ENCODE data around the gene EFNB1.
A peak's percentile ranks its signal among the peaks of the same experiment; 100 is the strongest.
"Not testable (repeated sequence)": the region's sequence is repeated elsewhere in the genome, so short reads cannot be mapped to it uniquely, and the experiment has no call there.

The EFNB1 gene

DNA sequence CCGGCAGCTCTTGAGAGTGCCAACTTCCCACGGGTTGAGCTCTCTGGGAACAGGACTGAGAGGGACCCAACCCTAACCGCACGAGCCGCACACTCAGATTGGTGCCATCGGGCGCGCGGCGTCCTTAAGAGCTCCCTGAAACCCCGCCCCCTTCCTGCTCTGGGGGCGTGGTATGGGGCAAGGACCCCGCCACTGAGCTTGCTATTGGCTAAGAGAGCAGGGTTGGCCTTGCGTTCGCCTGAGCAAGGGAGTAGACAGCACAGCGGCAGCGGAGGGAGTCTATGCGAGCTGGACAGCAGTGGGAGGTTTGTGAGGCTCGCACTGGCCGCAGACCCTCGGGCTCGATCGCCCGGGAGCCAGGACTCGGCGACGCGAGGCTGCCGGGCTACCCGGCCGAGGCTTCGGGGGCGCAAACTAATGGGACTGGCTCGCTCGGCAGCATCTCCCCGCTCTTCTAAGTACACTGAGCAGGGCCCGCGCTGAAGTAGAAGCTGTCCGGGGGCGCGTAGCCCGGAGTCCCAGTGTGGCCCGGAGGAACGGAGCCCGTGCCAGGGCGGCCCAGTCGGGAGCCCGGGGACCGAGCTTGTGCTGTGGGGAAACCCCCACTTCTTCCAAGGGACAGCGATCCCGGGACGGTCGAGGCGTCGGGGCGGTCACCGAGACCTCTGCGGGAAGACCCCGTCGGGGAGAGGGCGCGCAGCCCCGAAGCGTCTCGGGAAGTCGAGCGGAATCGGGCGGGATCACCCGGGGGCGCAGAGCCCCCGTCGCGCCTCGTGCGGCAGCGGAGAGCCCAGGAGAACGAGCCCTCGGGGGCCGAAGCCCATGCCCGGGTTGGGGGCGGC, at the start of gene EFNB1:
Gene EFNB1, plus strand, starts transcription at position 282 of the 842 bp plus-strand sequence. CDS start 756 bp downstream, outside the sequence.
- peak; percentile 85 for DNase-seq

DNA sequence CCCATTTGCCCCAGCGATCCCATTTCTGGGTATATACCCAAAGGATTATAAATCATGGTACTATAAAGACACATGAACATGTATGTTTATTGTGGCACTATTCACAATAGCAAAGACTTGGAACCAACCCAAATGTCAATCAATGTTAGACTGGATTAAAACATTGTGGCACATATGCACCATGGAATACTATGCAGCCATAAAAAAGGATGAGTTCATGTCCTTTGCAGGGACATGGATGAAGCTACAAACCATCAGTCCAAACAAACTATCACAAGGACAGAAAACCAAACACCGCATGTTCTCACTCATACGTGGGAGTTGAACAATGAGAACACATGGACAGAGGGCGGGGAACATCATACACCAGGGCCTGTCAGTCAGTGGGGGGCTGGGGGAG, 47.5 kb upstream of the EFNB1 start:
- DNase-seq, result not testable (repeated sequence)

DNA sequence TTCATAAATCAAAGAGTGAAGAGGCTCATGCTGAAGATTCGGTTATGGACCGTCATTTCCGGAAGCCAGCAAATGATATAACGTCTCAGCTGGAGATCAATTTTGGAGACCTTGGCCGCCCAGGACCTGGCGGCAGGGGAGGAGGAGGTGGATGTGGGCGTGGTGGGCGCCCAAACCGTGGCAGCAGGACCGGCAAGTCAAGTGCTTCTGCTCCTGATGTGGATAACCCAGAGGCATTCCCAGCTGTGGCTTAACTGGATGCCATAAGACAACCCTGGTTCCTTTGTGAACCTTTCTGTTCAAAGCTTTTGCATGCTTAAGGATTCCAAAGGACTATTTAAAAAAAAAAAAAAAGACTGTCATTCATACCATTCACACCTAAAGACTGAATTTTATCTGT, 44.0 kb upstream of the EFNB1 start:
- DNase-seq, result no peak

DNA sequence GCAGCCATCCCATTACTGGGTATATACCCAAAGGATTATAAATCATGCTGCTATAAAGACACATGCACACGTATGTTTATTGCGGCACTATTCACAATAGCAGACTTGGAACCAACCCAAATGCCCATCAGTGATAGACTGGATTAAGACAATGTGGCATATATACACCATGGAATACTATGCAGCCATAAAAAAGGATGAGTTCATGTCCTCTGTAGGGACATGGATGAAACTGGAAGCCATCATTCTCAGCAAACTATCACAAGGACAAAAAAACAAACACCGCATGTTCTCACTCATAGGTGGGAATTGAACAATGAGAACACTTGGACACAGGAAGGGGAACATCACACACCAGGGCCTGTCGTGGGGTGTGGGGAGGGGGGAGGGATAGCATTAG, 42.2 kb upstream of the EFNB1 start:
- DNase-seq, result not testable (repeated sequence)

DNA sequence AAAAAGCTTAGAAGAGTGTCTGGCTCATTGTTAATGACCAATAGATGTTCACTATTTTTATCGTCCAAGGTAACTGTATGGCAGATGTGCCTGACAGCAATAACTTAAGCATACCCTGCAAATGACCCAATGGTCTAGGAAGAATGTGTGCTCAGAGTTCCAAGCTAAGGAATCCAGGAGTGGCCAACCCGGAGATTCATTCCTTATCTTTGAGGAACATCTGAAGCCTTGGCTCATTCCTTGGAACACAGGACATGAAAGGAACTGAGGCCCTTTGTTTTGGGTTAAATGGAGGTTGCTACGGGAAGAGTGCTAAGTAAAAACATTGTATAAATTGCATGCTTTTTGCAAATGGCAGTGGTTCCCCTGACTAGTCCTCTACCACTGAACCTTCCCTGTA, 38.9 kb upstream of the EFNB1 start:
- no peak for DNase-seq

DNA sequence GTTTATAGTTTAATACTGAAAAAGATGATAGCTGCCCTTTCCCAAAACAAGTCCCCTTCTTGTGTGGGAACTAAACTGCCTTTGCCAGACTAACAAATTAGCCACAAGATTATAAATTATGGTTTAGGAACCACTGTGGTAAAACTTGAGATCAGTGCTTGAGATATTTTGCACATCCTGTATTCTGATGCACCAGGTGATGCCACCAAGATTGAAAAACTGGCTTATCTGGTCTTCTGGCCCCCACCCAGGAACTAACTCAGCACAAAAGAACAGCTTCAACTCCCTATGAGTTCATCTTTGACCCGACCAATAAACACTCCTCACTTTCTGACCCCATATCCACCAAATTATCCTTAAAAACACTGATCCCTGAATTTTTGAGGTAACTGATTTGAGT, 36.7 kb upstream of the EFNB1 start:
- DNase-seq, result no peak

DNA sequence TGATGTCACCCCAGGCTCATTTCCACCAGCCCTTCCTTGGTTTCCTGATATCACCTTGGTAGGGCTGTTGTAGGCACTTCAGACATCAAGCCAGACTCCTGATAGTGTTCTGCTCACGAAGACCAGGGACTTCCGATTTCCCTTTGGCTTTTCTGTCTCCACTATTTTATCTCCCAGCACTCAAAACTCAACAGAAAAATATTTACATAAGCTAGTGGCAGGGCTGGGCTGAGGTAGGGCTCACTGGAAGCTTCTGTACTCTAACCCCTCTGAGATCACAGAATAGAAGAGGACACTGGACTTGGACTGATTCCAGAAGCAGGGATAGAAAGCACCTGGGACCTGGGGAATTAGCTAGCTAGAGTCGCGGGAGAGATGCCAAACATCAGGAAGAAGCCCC, 34.4 kb upstream of the EFNB1 start:
- DNase-seq, result no peak

DNA sequence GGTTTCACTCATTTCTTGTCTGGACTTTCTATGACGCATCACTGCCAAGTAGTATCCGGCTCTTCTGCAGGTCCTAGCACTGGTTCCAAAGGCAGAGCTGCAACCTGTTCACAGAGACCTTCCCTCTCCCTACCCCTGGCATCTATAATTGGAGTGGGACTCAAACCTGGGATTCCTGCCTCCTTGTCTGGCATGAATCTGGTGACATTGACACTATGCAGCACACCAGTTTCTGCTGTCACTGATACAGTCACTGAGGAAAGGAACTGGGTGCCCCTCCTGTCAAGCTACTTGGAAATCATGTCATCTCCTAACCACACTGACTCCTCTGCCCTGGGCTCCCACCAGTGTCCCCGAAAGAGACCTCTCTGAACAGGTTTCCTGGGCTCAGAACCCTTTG, 33.1 kb upstream of the EFNB1 start:
- no peak for DNase-seq

DNA sequence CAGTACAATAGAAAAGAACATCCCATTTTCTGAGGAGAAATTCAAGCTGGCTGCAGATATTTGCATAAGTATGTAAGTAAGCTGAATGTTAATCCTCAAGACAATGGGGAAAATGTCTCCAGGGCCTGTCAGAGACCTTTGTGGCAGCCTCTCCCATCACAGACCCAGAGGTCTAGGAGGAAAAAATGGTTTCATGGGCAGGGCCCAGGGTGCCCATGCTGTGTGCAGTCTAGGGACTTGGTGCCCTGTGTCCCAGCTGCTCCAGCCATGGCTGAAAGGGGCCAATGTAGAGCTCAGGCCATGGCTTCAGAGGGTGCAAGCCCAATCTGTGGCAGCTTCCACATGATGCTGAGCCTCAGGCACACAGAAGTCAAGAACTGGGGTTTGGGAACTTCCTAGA, 30.4 kb upstream of the EFNB1 start:
- DNase-seq, result not testable (repeated sequence)

DNA sequence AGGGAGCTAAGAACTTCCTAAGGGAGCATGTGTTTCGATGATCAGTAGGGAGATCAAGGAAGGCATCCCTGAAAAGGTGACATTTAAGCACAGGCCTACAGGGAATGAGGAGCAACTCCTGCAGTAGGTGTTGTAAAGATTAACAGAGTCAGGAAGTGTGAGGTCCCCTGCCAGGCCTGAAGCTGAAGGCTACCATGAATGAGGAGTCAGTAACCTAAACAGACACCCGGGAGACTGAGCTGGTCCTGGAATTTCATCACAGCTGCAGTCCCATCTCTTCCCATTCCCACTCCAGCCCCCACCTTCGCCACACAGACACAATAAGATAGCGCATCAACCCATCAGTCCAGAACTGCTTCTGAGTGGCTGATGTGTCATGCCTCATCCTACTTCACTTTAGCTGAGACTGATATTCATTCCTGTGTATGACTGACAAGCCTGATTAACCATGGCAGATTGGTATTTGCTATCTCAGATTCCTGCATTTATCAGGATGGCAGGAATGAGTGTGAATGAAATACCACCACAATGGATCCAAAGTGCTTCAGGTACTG, 27.0 kb upstream of the EFNB1 start:
- no peak for DNase-seq

DNA sequence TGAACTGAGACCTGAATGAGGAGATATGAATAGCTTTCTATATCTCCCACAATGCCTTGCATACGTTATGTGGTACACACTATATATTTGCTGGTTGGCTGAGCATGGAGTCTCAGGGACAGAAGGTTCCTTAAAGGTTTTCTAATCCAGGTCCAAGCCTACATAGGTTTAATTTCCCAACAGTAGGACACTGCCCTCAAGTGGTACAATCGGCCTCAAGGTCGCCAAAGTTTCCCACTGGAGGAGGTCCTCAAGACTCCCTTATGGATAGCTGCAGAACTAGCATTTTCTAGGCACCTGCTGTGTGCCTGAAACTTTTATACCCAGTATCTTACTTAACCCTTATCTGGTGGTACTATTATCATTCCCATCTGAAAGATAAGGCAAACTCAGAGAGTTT, 21.0 kb upstream of the EFNB1 start:
- no peak for DNase-seq

DNA sequence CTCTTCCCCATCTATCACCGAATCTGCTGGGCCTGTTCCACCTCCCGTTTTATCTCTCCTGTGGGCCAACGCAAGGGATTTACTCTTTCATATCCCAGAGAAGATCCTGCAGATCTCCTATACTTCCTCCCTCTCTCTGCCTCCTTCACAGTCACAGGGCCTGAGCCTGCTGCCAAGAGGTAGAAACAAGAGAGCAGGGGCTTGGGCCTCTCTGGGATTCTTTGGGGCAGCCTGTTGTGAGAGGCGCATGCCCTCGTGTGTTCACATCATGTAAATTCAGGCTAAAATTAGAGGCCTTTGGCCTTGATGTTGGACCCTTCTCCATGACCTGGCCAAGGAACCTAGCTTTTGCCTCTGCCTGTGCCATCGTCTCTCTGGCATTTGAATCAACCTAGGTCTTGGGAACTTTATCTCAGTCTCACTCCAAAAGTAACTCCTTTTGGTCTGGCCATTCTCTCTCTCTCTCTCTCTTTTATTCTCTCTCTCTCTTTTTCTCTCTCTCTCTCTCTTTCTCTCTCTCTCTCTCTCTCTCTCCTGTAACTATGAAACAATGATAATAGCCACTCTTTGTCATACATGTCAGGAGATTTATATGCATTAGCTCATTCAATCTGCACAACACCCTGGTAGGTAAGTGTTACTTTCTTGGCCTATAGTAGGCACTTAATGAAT, 20.0 kb upstream of the EFNB1 start:
- no peak for DNase-seq

DNA sequence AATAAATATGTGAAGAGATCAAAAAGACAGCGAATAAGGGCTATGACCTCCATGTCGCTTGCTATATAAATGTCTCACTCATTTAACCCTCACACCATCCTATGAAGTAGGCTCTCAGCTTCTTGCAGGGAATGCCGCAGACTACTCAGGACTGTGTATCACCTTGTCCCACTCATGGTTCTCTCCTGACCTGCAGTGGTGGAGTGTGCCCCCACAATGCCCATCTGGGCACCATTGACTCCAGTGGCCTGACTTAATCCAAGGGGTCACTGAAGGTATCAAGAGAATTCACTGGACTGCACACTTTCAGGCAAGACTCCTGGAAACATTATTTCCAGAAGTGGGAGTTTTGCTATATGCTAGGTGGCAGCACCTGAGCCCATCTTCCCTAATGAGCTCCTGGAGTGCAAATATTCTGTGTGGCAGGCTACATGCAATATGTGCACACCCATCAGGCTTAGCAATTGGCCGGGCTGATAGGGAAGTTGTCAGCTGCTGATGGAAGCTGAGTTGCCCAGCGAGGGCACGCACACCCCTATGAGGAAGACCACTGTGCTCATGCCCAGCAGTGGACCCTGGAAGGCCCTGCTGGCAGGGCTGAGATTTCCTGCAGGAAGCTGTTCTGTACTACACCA, 8.2 kb upstream of the EFNB1 start:
- DNase-seq, result no peak

DNA sequence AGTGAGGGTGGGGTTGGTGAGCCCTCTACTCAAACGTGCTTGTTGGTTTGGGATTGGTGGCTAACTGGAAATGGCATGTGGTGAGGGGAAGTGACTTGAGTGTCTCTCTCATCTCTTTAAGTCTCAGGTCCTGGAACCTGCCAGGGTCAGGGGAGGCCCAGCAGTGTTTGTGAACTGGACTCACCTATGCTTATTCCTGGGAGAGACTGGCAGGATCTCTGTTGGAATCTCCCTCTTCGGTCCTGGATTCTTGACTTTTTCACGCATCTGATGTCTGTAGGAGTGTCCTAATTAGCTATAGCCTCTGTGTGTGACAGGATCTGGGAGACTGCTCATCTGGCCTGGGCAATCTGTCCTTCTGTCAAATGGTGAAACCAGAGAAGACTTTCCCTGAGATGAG, 7.2 kb upstream of the EFNB1 start:
- DNase-seq, result no peak

DNA sequence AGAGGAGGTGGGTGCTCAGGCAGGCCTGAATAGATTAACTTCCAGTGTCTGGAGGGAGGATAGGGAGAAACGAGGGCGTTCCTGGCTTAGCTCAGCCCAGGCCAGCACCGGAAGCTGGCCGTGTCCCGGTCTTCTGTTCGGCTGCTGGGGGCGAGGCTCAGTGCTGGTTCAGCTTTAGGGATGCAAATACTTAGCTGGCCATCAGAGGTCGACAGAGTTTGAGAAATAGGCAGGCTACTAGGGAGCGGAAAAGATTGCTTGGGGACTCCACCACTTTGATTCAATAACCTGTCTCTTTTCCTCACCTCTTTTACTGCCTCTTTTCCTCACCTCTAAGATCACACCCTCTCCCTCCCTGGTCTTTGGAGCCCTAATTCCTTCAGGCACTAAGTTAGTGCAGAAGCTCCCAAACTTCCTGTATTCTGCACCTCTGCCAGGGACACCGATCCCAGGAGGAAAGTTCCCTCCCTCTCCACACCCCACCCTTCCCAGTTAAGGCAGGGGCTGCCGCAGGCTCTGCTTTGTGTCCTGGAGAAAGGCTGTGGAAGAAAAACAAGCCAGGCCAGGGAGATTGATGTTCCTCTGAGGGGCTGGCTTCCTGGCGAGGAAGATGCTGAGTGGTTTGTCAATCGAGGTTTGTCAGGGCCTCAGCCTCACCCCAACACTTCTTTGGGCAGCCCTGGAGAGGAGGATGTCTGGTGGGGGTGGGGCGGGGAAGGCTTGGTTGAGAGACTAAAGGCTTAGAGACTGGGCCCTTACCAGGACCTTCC, 6.0 kb upstream of the EFNB1 start:
- no peak for DNase-seq

DNA sequence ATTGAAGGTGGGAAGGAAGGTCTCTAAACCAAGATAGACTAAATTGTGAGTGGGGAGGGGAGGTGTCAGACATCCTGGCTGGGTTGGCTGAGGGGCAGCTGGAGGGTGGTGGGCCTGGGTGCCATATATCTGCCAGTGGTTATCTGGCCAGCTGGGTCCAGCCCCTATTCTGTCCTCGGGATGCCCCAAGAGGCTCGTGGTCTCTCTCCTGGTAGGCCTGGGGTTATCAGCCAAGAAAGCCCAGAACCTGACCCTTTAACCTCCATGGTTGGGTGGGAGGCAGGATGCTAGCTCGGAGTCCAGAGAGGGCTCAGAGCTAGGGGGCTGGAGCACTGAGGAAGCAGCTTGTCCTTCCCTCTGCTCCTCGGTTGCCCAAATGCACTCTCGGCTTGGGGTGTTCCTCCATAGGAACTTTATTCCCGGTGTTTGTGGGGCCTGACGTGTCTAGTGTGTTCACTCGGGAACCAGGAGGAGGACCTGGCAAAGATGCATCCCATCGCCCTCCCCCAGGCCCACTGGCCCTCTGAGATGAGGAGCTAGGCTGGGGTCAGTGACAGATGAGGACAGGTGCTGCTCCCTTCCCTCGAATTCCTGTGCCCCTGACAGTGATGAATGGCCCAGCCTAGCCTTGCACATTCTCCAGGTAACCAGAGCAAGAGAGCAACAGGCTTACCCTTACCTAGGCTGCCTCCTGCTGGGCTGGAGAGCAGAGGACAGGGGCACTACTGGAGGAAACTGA, 5.2 kb upstream of the EFNB1 start:
- no peak for DNase-seq

DNA sequence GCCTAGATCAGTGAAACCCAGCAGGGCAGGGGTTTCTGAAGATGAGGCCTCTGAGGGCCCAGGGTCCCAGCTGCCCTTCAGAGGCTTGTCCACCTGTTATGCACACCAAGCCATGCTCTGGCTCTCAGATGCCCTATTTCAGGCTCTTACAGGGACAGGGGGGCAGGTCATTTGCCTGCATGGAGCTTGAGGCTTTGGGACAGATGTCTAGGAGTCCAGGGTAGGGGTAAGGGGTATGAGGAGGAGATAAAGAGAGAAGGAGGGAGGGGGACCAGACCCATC, 4.7 kb upstream of the EFNB1 start:
- no peak for DNase-seq

DNA sequence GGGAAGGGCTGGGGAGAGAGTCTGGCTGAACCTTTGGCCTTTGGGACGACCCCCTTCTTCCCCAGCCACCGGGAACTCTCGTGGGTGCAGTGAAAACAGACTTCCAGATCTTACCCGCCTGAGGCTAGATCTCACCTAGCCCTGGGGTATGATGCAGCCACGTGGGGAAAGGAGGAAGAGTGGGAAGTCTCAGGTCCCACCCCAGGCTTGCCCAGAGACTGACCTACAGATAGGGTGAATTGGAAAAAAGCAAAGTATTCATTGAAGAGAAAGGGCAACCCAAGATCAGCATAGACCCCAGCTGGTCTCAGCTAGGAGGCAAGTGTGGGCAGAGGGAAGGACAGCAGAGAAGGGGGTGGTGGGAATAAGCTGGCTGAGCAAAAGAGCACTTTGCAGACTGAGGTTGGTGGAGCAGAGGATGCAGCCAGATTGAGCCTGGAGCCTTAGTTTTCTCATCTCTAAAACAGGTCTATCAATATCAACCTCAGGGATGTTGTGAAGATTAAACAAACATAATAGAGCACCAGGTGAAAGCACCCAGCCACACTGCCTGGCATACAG, 4.2 kb upstream of the EFNB1 start:
- DNase-seq, result no peak

DNA sequence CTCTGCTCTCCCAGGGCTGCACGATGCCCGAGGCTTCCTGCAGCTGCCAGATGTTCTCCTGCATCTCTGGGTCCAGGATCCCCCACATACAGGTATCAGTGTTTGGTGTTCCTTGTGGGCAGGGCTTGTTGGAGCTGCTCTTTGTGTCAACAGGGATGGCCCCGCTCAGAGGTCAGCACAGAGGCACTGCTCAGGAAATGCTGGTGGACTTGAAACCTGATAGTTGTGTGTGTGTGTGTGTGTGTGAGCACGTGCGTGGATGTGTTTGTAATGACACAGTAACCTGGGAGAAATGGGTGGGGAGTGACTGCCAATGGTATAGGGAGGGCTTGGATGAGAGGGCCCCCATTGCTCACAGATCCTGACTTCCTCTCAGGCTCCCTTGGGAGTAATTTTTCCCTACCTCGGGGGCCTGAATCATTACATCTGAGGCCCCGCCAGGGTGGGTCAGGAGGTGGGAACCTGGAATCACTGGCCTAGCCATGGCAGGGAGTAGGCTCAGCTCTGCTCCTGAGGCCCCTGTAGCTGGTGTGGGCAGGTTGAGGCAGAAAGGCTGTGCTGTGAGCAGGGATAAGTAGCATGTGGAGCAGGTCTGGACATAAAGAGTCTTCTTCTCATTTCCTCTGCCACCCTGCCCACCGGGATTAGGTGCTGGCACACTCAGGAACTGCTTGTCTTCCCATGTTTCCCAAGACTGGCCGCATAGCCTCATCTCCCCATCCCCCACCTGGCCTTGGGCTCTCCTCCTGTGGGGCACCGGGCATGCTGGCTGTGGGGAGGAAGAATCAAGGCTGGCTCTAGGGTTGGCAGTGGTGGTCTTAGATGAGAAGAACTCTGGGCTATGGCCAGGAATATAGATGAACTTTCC, 2.5 kb upstream of the EFNB1 start:
- DNase-seq, result peak; percentile 9

DNA sequence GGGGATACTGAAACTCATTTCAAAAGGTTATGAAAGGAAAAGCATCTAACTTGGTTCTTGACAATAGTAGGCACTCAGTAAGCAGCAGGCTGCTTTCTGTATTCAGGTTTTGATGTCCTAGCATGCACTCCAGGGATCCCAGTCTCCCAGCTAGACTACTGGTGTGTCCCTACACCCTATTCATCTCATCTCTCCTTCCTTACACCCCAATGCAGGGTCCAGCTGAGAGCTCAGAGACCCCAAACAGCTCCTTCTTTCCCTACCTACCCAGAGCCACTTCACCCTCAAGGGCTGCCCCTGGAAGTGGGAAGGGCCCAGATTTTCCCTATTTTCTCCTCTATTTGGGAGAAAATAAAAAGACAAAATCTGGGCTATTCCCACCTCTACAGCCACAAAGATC, 1.6 kb upstream of the EFNB1 start:
- no peak for DNase-seq
